A673 (cell line): ENCODE data around the gene STARD3NL. TPM values are rescaled to one million over a fixed set of nuclear protein-coding genes. Genes with fewer than 3 reads are reported as not detected.

Experiments
- BruUV-seq: library from RNA; stranded (reverse); fragments of 400-500 nt; replicated peaks from 2 replicates; lab custom pipeline; 2021; lab: Mats Ljungman, UMichigan
- CTCF ChIA-PET: fragments of 300-600 bp; sonication (Branson Sonifier 250); formaldehyde crosslinking; loops from one replicate; lab custom pipeline; 2022; ENCODE audit warnings: antibody characterized with exemption; lab: Charles Lee
- POLR2A ChIA-PET: fragments of 300-600 bp; sonication (Branson Sonifier 250); formaldehyde crosslinking; loops from one replicate; lab custom pipeline; 2022; ENCODE audit warnings: antibody characterized with exemption; ENCODE audit not compliant: low non-redundant PET; lab: Charles Lee
- DNase-seq: peaks from one replicate; pipeline ENCODE4 v3.0.0-alpha.2; 2015; ENCODE audit warnings: low spot score
- H3K27ac ChIP-seq: fragments of 200-600 bp; sonication (generic); 2 replicates; pipeline ENCODE4 v1.5.1; 2016; ENCODE audit warnings: mixed run types, low read depth, mild to moderate bottlenecking, mixed read lengths, antibody characterized with exemption, low read length; ENCODE audit not compliant: poor library complexity, severe bottlenecking
- H3K27me3 ChIP-seq: fragments of 200-600 bp; sonication (generic); replicated peaks from 2 replicates; pipeline ENCODE4 v1.6.1; 2017; ENCODE audit warnings: mixed run types, low read depth, mild to moderate bottlenecking, mixed read lengths, antibody characterized with exemption, low read length; ENCODE audit not compliant: insufficient read depth, poor library complexity
- H3K36me3 ChIP-seq: fragments of 200-600 bp; sonication (generic); 2 replicates; pipeline ENCODE4 v1.6.1; 2016; ENCODE audit warnings: mixed run types, mild to moderate bottlenecking, mixed read lengths, antibody characterized with exemption, low read length; ENCODE audit not compliant: insufficient read depth, poor library complexity, severe bottlenecking
- H3K4me1 ChIP-seq: fragments of 200-600 bp; sonication (generic); 2 replicates; pipeline ENCODE4 v1.6.1; 2017; ENCODE audit warnings: mixed run types, mild to moderate bottlenecking, mixed read lengths, antibody characterized with exemption, low read length; ENCODE audit not compliant: insufficient read depth, poor library complexity, severe bottlenecking
- H3K4me3 ChIP-seq: fragments of 200-600 bp; sonication (generic); 2 replicates; pipeline ENCODE4 v1.5.1; 2016; ENCODE audit warnings: low read depth, mixed run types, mild to moderate bottlenecking, mixed read lengths, low read length; ENCODE audit not compliant: poor library complexity, severe bottlenecking
- H3K9me3 ChIP-seq: fragments of 200-600 bp; sonication (generic); 2 replicates; pipeline ENCODE4 v1.6.1; 2016; ENCODE audit warnings: mixed run types, low read depth, mild to moderate bottlenecking, mixed read lengths, antibody characterized with exemption, low read length; ENCODE audit not compliant: poor library complexity, severe bottlenecking
- CTCF ChIP-seq: fragments of 300-800, 200-600 bp; sonication (generic); conservative IDR thresholded peaks from 2 replicates; pipeline ENCODE4 v1.5.1; 2017; ENCODE audit warnings: low read depth, mild to moderate bottlenecking, antibody characterized with exemption, low read length, moderate library complexity, mixed read lengths
- EZH2 ChIP-seq: fragments of 200-600 bp; sonication (generic); IDR thresholded peaks from 2 replicates; pipeline ENCODE4 v1.6.1; 2017; ENCODE audit warnings: borderline replicate concordance, low read depth, mild to moderate bottlenecking, mixed read lengths, antibody characterized with exemption, low read length; ENCODE audit not compliant: poor library complexity, severe bottlenecking
- intact Hi-C: fragments of 100-400 bp; cut with micrococcal nuclease; formaldehyde crosslinking; loops from one replicate; pipeline ENCODE4 v1.10.0; 2022; ENCODE audit not compliant: unreplicated experiment
- total RNA-seq: library from RNA; stranded (reverse); gene quantifications from 2 replicates; pipeline ENCODE4 v1.2.3, GENCODE V29; 2021

The STARD3NL gene
- total RNA-seq, 1 experiment from 2014 or later, result 34.8 TPM

GRCh38 chr7:38178695-38179344, 775 bp downstream of the STARD3NL start:
- H3K4me1 ChIP-seq, result peaks cover 9% of the 10 kb centered on the region
- peak overlapping the region; percentile 83 for H3K4me3 ChIP-seq
- H3K27me3 ChIP-seq, result no peaks in the 10 kb centered on the region
- no peaks in the 10 kb centered on the region for H3K36me3 ChIP-seq
- TF ChIP-seq CTCF (no peak), EZH2 (no peak)
- no peak for DNase-seq
- TSS peak; percentile 50 for BruUV-seq
- ChIA-PET POLR2A (no interaction called here), CTCF (no interaction called here)
- intact Hi-C loops, result no loop called here
- H3K27ac ChIP-seq, result peak overlapping the region; percentile 80
- no peaks in the 10 kb centered on the region for H3K9me3 ChIP-seq

- no peak for DNase-seq
- CTCF ChIA-PET, result no interaction called here
- H3K4me3 ChIP-seq, result peak overlapping the region; percentile 83
- no peaks in the 10 kb centered on the region for H3K9me3 ChIP-seq
- H3K36me3 ChIP-seq, result no peaks in the 10 kb centered on the region
- no peaks in the 10 kb centered on the region for H3K27me3 ChIP-seq
- POLR2A ChIA-PET, result no interaction called here
- H3K27ac ChIP-seq, result peak overlapping the region; percentile 1
- intact Hi-C loops, result no loop called here
- TF ChIP-seq EZH2 (no peak), CTCF (no peak)
- BruUV-seq, result no TSS peak
- H3K4me1 ChIP-seq, result peaks cover 9% of the 10 kb centered on the region
Measured at GRCh38 chr7:38179776-38180226, 1.8 kb downstream of the STARD3NL start.

GRCh38 chr7:38181111-38181510, 3.1 kb downstream of the STARD3NL start:
- POLR2A ChIA-PET, result no interaction called here
- Histone ChIP-seq H3K4me3 (no peak overlapping the region), H3K27ac (no peak overlapping the region), H3K36me3 (no peaks in the 10 kb centered on the region), H3K27me3 (no peaks in the 10 kb centered on the region), H3K9me3 (no peaks in the 10 kb centered on the region), H3K4me1 (peaks cover 15% of the 10 kb centered on the region)
- TF ChIP-seq CTCF, result no peak
- DNase-seq, result no peak
- intact Hi-C loops, result no loop called here
- CTCF ChIA-PET, result no interaction called here
- BruUV-seq, result no TSS peak
